Esophagus squamous epithelium (tissue), 4 donors: ENCODE results near the gene ATP6V1E1.

Experiments
- POLR2A ChIP-seq, 4 donors: fragments of 450-650 bp; IDR thresholded peaks; one replicate each; pipeline ENCODE4 v1.6.1; 2017; ENCODE audit warnings: antibody characterized with exemption in 4 of 4, mild to moderate bottlenecking in 4 of 4, moderate library complexity in 3 of 4
- TF ChIP-seq, protein P1 (sequence below), 6 experiments: fragments of 450-650 bp in 4 of 6; fragments of 200-600 bp in 2 of 6; sonication (generic) in 2 of 6; IDR thresholded peaks; one replicate each; pipeline ENCODE4 v1.5.1; 2016 to 2019; ENCODE audit warnings: antibody characterized with exemption in 6 of 6, mild to moderate bottlenecking in 4 of 6, moderate library complexity in 4 of 6

DNA sequence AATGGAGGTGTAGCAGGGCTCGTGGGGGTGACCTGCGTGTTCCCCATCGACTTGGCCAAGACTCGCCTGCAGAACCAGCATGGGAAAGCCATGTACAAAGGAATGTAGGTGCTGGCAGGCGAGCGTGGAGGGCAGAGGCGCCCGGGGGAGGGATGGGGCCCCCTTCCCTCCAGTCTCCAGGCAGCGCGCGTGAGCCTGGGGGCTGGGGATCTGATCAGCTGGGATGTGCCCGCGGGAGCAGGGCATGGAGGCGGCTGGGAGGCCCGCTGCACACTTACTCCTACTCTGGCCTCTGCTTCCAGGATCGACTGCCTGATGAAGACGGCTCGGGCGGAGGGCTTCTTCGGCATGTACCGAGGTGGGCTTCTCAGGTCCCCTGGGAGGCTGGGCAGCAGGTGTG lies 47.5 kb downstream of the ATP6V1E1 start:
- TF ChIP-seq, protein P1, sequence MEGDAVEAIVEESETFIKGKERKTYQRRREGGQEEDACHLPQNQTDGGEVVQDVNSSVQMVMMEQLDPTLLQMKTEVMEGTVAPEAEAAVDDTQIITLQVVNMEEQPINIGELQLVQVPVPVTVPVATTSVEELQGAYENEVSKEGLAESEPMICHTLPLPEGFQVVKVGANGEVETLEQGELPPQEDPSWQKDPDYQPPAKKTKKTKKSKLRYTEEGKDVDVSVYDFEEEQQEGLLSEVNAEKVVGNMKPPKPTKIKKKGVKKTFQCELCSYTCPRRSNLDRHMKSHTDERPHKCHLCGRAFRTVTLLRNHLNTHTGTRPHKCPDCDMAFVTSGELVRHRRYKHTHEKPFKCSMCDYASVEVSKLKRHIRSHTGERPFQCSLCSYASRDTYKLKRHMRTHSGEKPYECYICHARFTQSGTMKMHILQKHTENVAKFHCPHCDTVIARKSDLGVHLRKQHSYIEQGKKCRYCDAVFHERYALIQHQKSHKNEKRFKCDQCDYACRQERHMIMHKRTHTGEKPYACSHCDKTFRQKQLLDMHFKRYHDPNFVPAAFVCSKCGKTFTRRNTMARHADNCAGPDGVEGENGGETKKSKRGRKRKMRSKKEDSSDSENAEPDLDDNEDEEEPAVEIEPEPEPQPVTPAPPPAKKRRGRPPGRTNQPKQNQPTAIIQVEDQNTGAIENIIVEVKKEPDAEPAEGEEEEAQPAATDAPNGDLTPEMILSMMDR (IDR thresholded peaks at IDR 0.05): no peak
- TF ChIP-seq POLR2A (IDR thresholded peaks at IDR 0.05): no peak
